ENCODE results near the gene FANK1.

DNA sequence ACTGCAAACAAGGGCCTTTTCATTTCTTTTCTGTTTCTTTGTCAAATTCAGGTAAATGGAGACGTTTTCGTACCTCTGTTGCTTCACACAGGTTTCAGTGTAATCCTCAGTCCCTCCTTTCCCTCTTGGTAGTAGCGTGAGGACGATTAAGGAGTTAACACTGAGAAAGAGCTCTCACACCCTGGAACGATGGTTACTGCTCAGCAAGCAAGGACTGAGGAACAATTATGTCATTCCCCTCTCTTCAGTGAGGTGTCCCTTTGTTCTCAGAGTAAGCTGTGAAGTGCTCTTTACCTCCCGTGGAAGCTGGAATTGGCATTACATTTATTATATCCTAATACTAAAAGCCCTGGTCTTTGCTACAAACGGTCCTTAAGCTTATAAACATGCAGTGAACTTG, 95.9 kb downstream of the FANK1 start:
- no peak for TF ChIP-seq CTCF (IDR thresholded peaks at IDR 0.05)
- TF ChIP-seq POLR2A (IDR thresholded peaks at IDR 0.05) = no peak
